OCI-LY7 (cell line): Measurements from ENCODE around the gene PDCD6IP. TPM values are rescaled to one million over a fixed set of nuclear protein-coding genes. Genes with fewer than 3 reads are reported as not detected.

Experiments
- BruUV-seq: library from RNA; stranded (reverse); fragments of 400-500 nt; replicated peaks from 2 replicates; lab custom pipeline; 2021; lab: Mats Ljungman, UMichigan
- CTCF ChIA-PET: fragments of 300-600 bp; sonication (Branson Sonifier 250); formaldehyde crosslinking; loops from one replicate; lab custom pipeline; 2022; ENCODE audit warnings: antibody characterized with exemption; ENCODE audit not compliant: unreplicated experiment; lab: Charles Lee
- POLR2A ChIA-PET: fragments of 300-600 bp; sonication (Branson Sonifier 250); formaldehyde crosslinking; loops from one replicate; lab custom pipeline; 2022; ENCODE audit warnings: antibody characterized with exemption; lab: Charles Lee
- DNase-seq: peaks from one replicate; pipeline ENCODE4 v3.0.0-alpha.2; 2015; ENCODE audit warnings: low spot score
- H2AFZ ChIP-seq: fragments of 200-600 bp; sonication (generic), shearing (Covaris generic); 2 replicates; pipeline ENCODE4 v1.6.1; 2014; ENCODE audit warnings: mild to moderate bottlenecking, antibody characterized with exemption, low read length, moderate library complexity
- H3K27ac ChIP-seq: fragments of 200-600 bp; sonication (generic); 2 replicates; pipeline ENCODE4 v1.5.1; 2014; ENCODE audit warnings: mixed run types, low read depth, mild to moderate bottlenecking, moderate library complexity, low read length, inconsistent platforms; ENCODE audit not compliant: poor library complexity, severe bottlenecking
- H3K36me3 ChIP-seq: fragments of 200-600 bp; sonication (generic); 2 replicates; pipeline ENCODE4 v1.6.1; 2014; ENCODE audit warnings: mild to moderate bottlenecking, antibody characterized with exemption, low read length, moderate library complexity, mixed read lengths; ENCODE audit not compliant: insufficient read depth
- H3K4me1 ChIP-seq: fragments of 200-600 bp; sonication (generic); 2 replicates; pipeline ENCODE4 v1.5.1; 2014; ENCODE audit warnings: mild to moderate bottlenecking, low read length; ENCODE audit not compliant: insufficient read depth, poor library complexity, severe bottlenecking
- H3K4me2 ChIP-seq: fragments of 200-600 bp; sonication (generic); 2 replicates; pipeline ENCODE4 v1.6.1; 2014; ENCODE audit warnings: mild to moderate bottlenecking, low read length
- H3K4me3 ChIP-seq: fragments of 200-600 bp; sonication (generic); 2 replicates; pipeline ENCODE4 v1.5.1; 2014; ENCODE audit warnings: mild to moderate bottlenecking, low read depth, low read length; ENCODE audit not compliant: poor library complexity, severe bottlenecking
- H3K79me2 ChIP-seq: fragments of 200-600 bp; sonication (generic); 2 replicates; pipeline ENCODE4 v1.6.1; 2016; ENCODE audit warnings: low read depth, mild to moderate bottlenecking, low read length, moderate library complexity, mixed read lengths; ENCODE audit not compliant: insufficient read depth
- H3K9me2 ChIP-seq: fragments of 200-600 bp; sonication (generic); 2 replicates; pipeline ENCODE4 v1.6.1; 2016; ENCODE audit warnings: mild to moderate bottlenecking, low read length, mixed read lengths; ENCODE audit not compliant: insufficient read depth
- H3K9me3 ChIP-seq: fragments of 200-600 bp; sonication (generic); 2 replicates; pipeline ENCODE4 v1.6.1; 2014; ENCODE audit warnings: mild to moderate bottlenecking, mixed run types, low read length, mixed read lengths
- H4K20me1 ChIP-seq: fragments of 200-600 bp; sonication (generic); 2 replicates; pipeline ENCODE4 v1.6.1; 2014; ENCODE audit warnings: mild to moderate bottlenecking, antibody characterized with exemption, low read length, moderate library complexity, mixed read lengths; ENCODE audit not compliant: insufficient read depth
- CTCF ChIP-seq: fragments of 200-600 bp; sonication (generic); conservative IDR thresholded peaks from 2 replicates; pipeline ENCODE4 v1.5.1; 2014; ENCODE audit warnings: mild to moderate bottlenecking, antibody characterized with exemption, low read length, moderate library complexity, mixed read lengths
- EZH2phosphoT487 ChIP-seq: fragments of 200-600 bp; sonication (generic); IDR thresholded peaks from 2 replicates; pipeline ENCODE4 v1.6.1; 2018; ENCODE audit warnings: low read depth, borderline replicate concordance, mild to moderate bottlenecking, mixed run types, antibody characterized with exemption, low read length, moderate library complexity, mixed read lengths
- intact Hi-C: fragments of 100-400 bp; cut with micrococcal nuclease; formaldehyde crosslinking; loops from one replicate; pipeline ENCODE4 v1.10.0; 2022; ENCODE audit not compliant: unreplicated experiment
- total RNA-seq, 2 experiments: library from RNA; depleted of rRNA in 1 of 2; stranded (reverse); fragments of >200 nt in 1 of 2; shearing (Covaris generic) in 1 of 2; gene quantifications; 2 replicates each; pipeline ENCODE4 v1.2.3, GENCODE V29; 2014 to 2022

PDCD6IP gene
- total RNA-seq, 2 experiments from 2014 or later = 75.5 to 216 TPM

- Histone ChIP-seq H3K4me3 (no peak overlapping the region), H2AFZ (no peak overlapping the region), H3K27ac (no peak overlapping the region), H3K79me2 (no peaks in the 10 kb centered on the region), H4K20me1 (no peaks in the 10 kb centered on the region), H3K9me2 (no peaks in the 10 kb centered on the region), H3K4me2 (no peak overlapping the region), H3K36me3 (no peaks in the 10 kb centered on the region), H3K4me1 (no peaks in the 10 kb centered on the region), H3K9me3 (no peaks in the 10 kb centered on the region)
- intact Hi-C loops = loop anchor here (2.0 to 10.0 kb wide), 3 partner anchors 133 to 393 kb away; no protein-coding TSS in a partner anchor
- no TSS peak for BruUV-seq
- TF ChIP-seq CTCF (no peak), EZH2phosphoT487 (no peak)
- ChIA-PET CTCF (no interaction called here), POLR2A (interaction anchor here (0.5 kb wide), 1 partner anchor 671 kb away, joined by 4 read pairs; no protein-coding TSS in a partner anchor)
- DNase-seq = no peak
These were observed 83.0 kb downstream of the PDCD6IP start for GRCh38 chr3:33881156-33882064.

- H3K27ac ChIP-seq = no peak overlapping the region
- intact Hi-C loops = loop anchor here (2.0 to 10.0 kb wide), 3 partner anchors 133 to 393 kb away; no protein-coding TSS in a partner anchor
- H2AFZ ChIP-seq = no peak overlapping the region
- H3K9me3 ChIP-seq = no peaks in the 10 kb centered on the region
- no peaks in the 10 kb centered on the region for H3K79me2 ChIP-seq
- DNase-seq = no peak
- TF ChIP-seq EZH2phosphoT487 (no peak), CTCF (no peak)
- no peaks in the 10 kb centered on the region for H3K36me3 ChIP-seq
- no peak overlapping the region for H3K4me2 ChIP-seq
- POLR2A ChIA-PET = no interaction called here
- no peaks in the 10 kb centered on the region for H3K9me2 ChIP-seq
- CTCF ChIA-PET = no interaction called here
- H3K4me3 ChIP-seq = no peak overlapping the region
- BruUV-seq = no TSS peak
- H4K20me1 ChIP-seq = no peaks in the 10 kb centered on the region
- H3K4me1 ChIP-seq = no peaks in the 10 kb centered on the region
These were observed 83.9 kb downstream of the PDCD6IP start for GRCh38 chr3:33882296-33882695.
